GM12891 (cell line): ENCODE measurements around the gene TMCO4.

Experiments
- POLR2A ChIP-seq: IDR thresholded peaks from 2 replicates; pipeline ENCODE4 v1.6.1; 2011; ENCODE audit warnings: low read depth, low read length, control low read depth
- POLR2AphosphoS5 ChIP-seq: IDR thresholded peaks from 2 replicates; pipeline ENCODE4 v1.6.1; 2011; ENCODE audit warnings: low read depth, low read length, control low read depth

DNA sequence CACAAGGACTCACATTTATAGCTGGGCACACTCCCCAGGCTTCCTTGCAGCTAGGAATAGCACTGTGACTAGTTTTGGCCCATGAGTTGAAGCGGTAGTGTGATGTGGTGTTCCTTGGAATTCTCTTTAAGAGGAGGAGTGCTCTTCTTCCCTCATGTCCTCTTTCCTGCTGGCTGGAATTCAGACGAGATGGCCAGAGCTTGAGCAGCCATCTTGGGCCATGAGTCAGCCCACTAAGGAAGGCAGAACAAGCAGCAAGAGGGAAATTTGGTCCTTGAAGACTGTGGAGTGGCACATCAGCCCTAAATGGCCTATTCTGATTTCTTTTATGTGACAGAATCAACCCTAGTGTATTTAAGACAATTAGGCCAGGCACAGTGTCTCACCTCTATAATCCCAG, 115.0 kb downstream of the TMCO4 start:
- TF ChIP-seq POLR2AphosphoS5 (no peak), POLR2A (no peak)
